Measurements from ENCODE around the gene ASMTL.
"Not testable (repeated sequence)": the region's sequence is repeated elsewhere in the genome, so short reads cannot be mapped to it uniquely, and the experiment has no call there.

The ASMTL gene

GRCh38 chrX:1482530-1482928, 29.8 kb upstream of the ASMTL start:
- DNase-seq (ENCODE audit: extremely low read depth in 1 of 2, low read depth in 1 of 2) = not testable (repeated sequence)

DNA sequence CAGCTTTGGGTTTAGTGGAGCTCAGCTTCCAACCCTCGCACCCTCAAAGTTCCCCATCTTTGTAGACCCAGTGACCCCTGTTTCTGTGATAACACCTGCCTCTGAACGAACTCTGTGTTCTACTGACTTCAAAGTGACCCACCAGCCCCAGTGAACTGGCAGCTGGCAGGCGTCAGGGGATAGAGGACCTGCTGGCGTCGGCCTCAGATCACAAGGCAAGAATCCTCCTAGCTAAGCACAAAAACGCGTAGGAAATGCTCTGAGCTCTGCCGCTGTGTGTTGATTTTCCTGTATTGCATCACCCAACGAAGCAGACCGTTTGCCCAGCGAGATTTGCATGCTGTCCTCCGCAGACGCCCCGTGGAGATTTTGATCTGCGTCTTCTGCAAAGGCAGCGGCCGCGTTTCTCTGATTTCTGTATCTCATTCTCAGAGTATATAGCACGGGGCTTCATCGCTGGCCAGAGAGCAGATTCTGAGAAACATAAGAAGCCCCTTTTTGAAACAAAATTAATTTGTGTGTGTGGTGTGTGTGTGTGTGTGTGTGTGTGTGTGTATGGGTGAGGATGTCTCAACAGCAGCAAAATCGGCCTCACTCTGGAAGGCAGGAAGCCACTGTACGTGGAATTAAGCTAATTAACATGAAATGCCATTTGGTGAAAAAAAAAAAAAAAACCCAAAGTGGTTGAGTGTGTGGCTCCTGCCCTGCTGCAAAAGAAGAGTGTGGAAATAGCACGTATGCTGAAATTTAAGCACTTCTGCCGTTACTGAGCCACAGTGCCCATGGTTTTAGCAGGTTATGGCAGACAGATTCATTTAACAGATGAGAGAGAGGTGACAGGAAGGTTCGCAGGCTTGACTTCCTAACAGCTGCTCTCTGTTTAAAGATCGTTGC, 29.2 kb upstream of the ASMTL start:
- DNase-seq (ENCODE audit: extremely low read depth in 1 of 2, low read depth in 1 of 2) = peak in 1 of 2 donors; percentile 43

DNA sequence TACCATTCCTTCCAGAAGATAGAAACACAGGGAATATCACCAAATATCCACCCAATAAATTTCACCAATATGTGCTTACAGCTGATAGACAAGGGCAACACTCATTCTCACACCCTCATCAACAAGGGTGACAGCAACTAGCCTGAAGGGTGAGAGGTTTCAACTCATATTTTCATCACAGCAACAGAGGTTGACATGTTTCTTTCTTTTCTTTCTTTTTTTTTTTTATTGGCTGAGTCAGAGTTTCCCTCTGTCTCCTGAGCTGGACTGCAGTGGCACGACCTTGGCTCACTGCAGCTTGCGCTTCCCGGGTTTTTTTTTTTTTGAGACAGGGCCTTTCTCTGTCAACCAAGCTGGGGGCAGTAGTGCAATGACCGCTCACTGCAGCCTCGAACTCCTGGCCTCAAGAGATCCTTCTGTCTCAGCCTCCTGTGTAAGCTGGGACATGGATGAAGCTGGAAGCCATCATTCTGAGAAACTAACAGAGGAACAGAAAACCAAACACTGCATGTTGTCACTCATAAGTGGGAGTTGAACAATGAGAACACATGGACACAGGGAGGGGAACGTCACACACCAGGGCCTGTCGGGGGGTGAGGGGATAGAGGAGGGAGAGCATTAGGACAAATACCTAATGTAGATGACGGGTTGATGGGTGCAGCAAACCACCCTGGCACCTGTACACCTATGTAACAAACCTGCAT, 27.5 kb upstream of the ASMTL start:
- DNase-seq (ENCODE audit: extremely low read depth in 1 of 2, low read depth in 1 of 2) = no peak

DNA sequence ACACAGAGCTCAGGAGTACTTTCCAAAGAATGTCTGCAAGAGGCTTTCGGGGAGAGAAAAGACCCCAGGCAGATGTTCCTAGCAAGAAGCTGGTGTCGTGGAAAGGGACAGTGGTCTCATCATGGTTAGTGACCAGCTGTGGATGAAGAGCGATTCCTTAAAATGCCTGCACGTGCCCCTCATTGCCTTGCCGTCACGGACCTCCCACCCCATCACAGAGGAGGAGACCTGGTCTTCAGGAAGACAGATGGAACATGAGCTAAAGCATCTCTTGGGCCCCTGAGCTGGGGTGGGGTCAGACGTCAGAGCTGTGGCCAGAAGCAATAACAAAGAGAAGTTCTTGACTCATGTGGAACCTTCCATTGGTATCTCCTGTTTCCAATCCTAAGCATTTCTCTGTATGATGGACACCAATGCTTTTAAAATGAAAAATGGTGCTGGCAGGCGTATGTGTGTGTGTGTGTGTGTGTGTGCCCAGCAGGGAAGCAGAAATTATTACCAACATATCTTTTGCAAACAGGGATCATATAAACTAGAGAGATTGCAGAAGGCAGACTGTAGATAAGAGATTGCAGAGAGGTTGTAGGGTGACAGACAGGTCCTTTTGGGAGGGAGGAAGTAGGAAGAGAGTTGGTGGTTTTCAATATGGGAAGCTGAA, 25.2 kb upstream of the ASMTL start:
- DNase-seq (ENCODE audit: extremely low read depth in 1 of 2, low read depth in 1 of 2) = no peak

GRCh38 chrX:1477229-1477628, 24.5 kb upstream of the ASMTL start:
- no peak for DNase-seq (ENCODE audit: extremely low read depth in 1 of 2, low read depth in 1 of 2)

GRCh38 chrX:1476682-1477081, 24.0 kb upstream of the ASMTL start:
- no peak for DNase-seq (ENCODE audit: extremely low read depth in 1 of 2, low read depth in 1 of 2)

DNA sequence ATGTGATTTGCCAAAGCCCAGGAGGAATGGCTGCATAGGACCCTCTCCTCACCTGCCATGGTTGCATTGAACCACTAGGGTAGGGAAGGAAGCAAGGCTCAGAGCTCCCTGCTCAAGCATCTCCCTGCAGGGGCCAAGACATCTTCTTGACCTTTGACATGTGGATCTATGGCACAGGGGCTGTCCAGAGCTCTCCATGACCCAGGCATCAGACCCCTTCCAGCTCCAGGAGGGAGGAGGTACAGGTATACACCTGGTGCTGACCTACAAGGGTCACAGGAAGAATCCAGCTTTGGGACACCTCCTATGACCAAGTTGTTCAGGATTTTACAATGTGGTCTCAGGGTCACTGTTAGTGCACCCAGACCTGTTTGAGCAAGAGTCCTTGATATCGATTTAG, 23.2 kb upstream of the ASMTL start:
- DNase-seq (ENCODE audit: extremely low read depth in 1 of 2, low read depth in 1 of 2) = no peak

DNA sequence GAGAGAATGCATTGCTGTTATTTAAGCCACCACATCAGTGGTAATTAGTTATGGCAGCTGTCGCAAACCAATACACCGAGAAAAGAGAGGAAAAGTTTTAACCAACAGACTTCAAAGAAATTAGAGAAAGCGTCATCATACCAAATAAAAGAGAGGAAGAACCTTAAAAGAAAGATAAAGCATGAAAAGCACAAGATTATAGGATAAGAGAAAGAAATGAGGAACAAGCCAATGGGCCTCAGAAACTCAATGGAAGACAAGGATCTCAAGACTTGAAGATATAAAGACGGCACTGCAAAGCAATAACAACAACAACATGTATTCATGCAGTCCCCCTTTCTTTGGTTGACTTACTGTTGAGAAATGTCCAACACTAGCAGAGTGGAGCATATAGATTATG, 22.8 kb upstream of the ASMTL start:
- DNase-seq (ENCODE audit: extremely low read depth in 1 of 2, low read depth in 1 of 2) = no peak

DNA sequence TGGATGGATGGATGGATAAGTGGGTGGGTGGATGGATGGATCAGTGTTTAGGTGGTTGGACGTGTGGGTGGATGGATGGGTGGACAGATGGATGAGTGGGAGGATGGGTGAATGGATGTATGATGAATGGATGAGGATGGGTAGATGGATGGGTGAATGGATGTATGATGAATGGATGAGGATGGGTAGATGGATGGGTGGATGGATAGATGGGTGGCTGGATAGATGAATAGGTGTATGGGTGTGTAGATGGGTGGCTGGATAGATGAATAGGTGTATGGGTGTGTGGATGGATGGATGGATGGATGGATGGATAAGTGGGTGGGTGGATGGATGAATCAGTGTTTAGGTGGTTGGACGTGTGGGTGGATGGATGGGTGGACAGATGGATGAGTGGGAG, 21.9 kb upstream of the ASMTL start:
- DNase-seq (ENCODE audit: extremely low read depth in 1 of 2, low read depth in 1 of 2) = not testable (repeated sequence)

GRCh38 chrX:1472975-1473374, 20.3 kb upstream of the ASMTL start:
- no peak for DNase-seq (ENCODE audit: extremely low read depth in 1 of 2, low read depth in 1 of 2)

DNA sequence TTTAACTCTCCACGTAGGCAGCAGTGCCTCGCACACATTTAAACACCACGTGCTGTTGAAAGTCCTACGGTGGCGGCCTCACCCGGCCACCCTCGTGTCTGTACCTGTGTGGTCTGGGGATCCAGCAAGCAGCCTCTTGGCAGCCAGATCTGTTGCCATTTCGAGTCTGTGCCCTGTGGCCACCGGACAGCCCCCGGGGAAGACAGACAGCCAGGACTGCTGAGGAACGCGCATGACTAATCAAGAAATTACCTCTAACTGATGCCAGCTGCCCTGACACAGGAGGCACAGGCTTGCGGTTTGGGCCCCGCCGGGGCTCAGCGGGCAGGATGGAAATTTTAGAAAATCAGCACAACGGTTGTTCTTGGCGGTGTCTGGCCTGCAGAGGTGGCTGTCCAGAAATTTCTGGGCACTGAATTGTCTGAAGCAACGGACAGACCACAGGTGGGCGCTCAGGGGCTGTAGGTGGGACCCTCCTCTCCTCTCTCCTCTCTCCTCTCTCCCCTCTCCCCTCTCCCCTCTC, 15.6 kb upstream of the ASMTL start:
- DNase-seq (ENCODE audit: extremely low read depth in 1 of 2, low read depth in 1 of 2) = peak; percentile 48 to 59

DNA sequence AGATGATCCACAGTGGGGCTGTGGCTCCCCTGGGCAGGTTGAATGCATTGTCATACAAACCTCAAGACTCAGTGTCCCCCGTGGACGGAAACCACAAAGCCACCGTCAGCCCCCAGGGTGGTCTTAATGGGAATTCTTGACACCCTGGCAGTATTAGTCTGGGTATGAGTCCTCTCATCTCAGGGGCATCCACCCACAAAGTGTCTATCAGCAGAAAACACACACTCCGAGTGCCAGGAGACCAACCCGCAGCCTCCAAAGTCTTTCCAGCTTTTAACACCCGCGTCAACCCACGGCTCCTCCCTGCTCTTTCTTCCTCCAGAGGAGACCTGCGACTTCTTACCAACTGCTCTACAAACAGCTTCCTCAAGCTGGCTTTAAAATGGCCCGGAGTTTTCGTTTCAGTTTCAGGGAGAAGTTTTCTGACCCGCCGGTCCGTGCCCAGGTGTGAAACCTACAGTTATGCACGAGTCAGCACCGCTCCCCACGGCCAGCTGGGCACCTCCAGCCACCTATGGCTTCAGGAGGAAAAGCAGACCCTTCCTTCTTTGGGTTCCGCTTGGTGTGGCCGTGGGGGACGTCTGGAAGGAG, 14.4 kb upstream of the ASMTL start:
- no peak for DNase-seq (ENCODE audit: extremely low read depth in 1 of 2, low read depth in 1 of 2)

- no peak for DNase-seq (ENCODE audit: extremely low read depth in 1 of 2, low read depth in 1 of 2)
These were observed 13.5 kb upstream of the ASMTL start for GRCh38 chrX:1466232-1466661.

DNA sequence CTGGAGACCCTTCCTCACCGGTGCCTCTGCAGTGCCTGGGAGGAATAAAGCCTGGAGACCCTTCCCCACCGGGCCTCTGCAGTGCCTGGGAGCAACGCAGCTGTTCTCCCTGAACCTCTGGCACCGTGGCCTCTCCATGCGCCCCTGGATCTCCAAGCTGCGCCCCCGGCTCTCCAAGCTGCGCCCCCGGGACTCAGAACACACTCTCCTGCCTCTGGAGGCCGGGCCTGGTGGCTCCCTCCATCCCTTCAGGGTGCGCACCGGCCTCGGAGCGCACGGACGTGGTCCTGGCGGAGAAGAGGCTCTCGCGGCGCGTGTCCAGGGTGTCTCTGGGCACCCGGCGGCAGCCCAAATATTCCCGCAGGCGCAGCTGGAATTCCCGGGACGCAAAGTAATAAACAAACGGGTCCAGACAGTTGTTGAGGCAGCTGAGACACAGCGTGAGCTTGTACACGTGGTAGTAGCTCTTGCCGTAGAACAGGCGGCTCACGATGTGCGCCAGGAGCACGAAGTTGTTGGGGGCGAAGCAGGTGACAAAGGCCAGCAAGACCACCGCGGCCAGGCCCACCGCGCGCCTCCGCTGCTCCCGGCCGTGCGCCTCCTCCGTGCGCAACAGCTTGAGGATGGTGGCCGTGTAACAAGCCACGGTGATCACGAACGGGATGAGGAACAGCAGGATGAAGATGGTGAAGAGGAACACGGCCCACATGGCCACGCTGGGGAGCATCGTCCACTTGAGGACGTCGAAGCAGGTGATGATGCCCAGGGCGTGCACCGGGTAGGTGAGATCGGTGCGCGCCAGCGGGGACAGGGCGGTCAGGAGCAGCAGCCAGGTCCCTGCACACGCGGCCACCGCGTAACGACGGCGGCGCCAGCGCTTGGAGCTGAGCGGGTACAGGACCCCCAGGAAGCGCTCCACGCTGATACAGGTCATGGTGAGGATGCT, 12.8 kb upstream of the ASMTL start:
- no peak for DNase-seq (ENCODE audit: extremely low read depth in 1 of 2, low read depth in 1 of 2)

- no peak for DNase-seq (ENCODE audit: extremely low read depth in 1 of 2, low read depth in 1 of 2)
These were observed 12.2 kb upstream of the ASMTL start for GRCh38 chrX:1464971-1465285.

DNA sequence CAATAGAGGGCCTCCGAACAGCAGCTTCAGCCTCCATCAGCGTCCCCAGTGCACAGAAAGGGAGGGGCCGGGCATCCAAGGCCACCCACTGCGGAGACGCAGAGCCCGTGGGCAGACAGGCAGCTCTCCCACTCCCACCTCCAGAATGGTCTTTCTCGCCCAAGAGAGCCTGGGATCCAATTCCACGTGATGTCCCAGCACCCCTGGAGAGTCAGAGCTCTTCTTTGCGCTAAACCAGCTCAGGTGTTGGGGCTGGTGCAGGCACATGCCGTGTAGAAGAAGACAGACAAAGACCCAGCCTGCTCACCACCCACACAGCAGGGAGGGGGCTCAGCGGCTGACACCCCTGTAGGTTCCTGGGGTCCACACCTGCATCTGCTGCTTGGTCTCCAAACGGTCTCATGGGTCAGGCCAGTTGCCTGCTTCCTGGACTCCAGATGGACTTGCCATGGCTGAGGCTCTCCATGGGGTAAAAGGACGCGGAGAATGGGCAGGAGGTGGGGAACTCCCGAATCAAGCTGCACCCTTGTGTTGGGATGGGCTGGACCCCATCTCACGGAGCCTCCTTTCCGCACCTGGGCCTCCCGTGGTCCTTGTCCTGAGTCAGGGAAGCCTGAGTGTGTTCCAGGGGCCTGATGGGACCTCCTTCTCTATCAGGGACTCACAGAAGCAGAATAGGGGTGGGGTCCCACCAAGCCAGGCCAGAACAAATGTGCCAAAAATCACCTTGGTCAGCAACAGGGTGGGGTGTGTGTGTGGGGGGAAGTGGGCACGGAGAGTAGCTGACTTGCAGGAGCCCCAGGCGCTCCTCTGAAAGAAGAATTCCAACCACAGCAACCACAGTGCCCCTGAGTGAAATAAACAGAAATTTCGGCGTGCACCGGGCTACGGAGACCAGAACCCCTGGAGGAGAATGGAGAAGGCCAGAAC, 11.6 kb upstream of the ASMTL start:
- no peak for DNase-seq (ENCODE audit: extremely low read depth in 1 of 2, low read depth in 1 of 2)

DNA sequence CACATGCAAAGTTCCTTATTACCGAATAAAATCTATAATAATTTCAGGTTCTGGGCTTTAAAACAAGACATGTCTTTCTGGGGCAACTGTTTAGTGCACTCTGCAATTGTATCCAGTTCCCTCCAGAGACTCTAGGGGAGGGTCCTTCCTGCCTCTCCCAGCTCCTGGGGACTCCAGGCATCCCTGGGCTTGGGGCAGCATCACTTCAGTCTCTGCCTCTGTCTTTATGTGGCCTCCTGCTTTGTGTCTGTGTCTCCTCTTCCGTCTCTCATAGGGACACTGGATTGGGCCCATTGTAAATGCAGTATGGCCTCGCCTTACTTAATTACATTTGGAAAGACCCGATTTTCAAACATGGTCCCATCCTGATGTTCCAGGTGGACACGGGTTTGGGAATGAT, 10.9 kb upstream of the ASMTL start:
- DNase-seq (ENCODE audit: extremely low read depth in 1 of 2, low read depth in 1 of 2) = no peak

GRCh38 chrX:1462596-1463251, 10.0 kb upstream of the ASMTL start:
- peak; percentile 39 to 51 for DNase-seq (ENCODE audit: extremely low read depth in 1 of 2, low read depth in 1 of 2)

GRCh38 chrX:1462110-1462509, 9.4 kb upstream of the ASMTL start:
- DNase-seq (ENCODE audit: extremely low read depth in 1 of 2, low read depth in 1 of 2) = no peak
